Measurements from ENCODE around the gene FRMD4A.
"Not testable (repeated sequence)": the region's sequence is repeated elsewhere in the genome, so short reads cannot be mapped to it uniquely, and the experiment has no call there.

Gene FRMD4A

GRCh38 chr10:14141283-14141682, 189.4 kb downstream of the FRMD4A start:
- no peak for DNase-seq (ENCODE audit: low read depth in 1 of 2, low spot score in 1 of 2)
- Histone ChIP-seq H3K27me3 (ENCODE audit: insufficient read depth, poor library complexity, severe bottlenecking) (no peaks in the 10 kb centered on the region), H3K27ac (replicated peaks) (no peak overlapping the region), H3K4me3 (replicated peaks; ENCODE audit: insufficient read depth, low read length) (no peak overlapping the region)
- TF ChIP-seq GABPA (IDR thresholded peaks at IDR 0.05; ENCODE audit: low read depth) (no peak), CTCF (IDR thresholded peaks at IDR 0.05; ENCODE audit: insufficient read depth, low read length) (no peak), POLR2AphosphoS5 (IDR thresholded peaks at IDR 0.05; ENCODE audit: low read depth) (no peak), REST (IDR thresholded peaks at IDR 0.05; ENCODE audit: insufficient replicate concordance, low read depth) (no peak), SPI1 (IDR thresholded peaks at IDR 0.05; ENCODE audit: borderline replicate concordance, low read depth) (no peak)

- Histone ChIP-seq H3K4me3 (replicated peaks; ENCODE audit: insufficient read depth, low read length) (no peak overlapping the region), H3K27me3 (ENCODE audit: insufficient read depth, poor library complexity, severe bottlenecking) (no peaks in the 10 kb centered on the region), H3K27ac (replicated peaks) (no peak overlapping the region)
- TF ChIP-seq POLR2AphosphoS5 (IDR thresholded peaks at IDR 0.05; ENCODE audit: low read depth) (no peak), SPI1 (IDR thresholded peaks at IDR 0.05; ENCODE audit: borderline replicate concordance, low read depth) (no peak), GABPA (IDR thresholded peaks at IDR 0.05; ENCODE audit: low read depth) (no peak), CTCF (IDR thresholded peaks at IDR 0.05; ENCODE audit: insufficient read depth, low read length) (no peak), REST (IDR thresholded peaks at IDR 0.05; ENCODE audit: insufficient replicate concordance, low read depth) (no peak)
- no peak for DNase-seq (ENCODE audit: low read depth in 1 of 2, low spot score in 1 of 2)
Observed at GRCh38 chr10:14137391-14137790, 193.3 kb downstream of the FRMD4A start.

GRCh38 chr10:14135196-14135595, 195.5 kb downstream of the FRMD4A start:
- H3K27me3 ChIP-seq (ENCODE audit: insufficient read depth, poor library complexity, severe bottlenecking); H3K4me3 ChIP-seq (replicated peaks; ENCODE audit: insufficient read depth, low read length); DNase-seq (ENCODE audit: low read depth in 1 of 2, low spot score in 1 of 2); H3K27ac ChIP-seq (replicated peaks): not testable (repeated sequence)

- no peak for TF ChIP-seq GABPA (IDR thresholded peaks at IDR 0.05; ENCODE audit: low read depth)
- no peak for TF ChIP-seq SPI1 (IDR thresholded peaks at IDR 0.05; ENCODE audit: borderline replicate concordance, low read depth)
- H3K4me3 ChIP-seq (replicated peaks; ENCODE audit: insufficient read depth, low read length): no peak overlapping the region
- H3K27me3 ChIP-seq (ENCODE audit: insufficient read depth, poor library complexity, severe bottlenecking): no peaks in the 10 kb centered on the region
- H3K27ac ChIP-seq (replicated peaks): no peak overlapping the region
- no peak for DNase-seq (ENCODE audit: low read depth in 1 of 2, low spot score in 1 of 2)
Observed at GRCh38 chr10:14134275-14134674, 196.4 kb downstream of the FRMD4A start.

- Histone ChIP-seq H3K27ac (replicated peaks) (no peak overlapping the region), H3K4me3 (replicated peaks; ENCODE audit: insufficient read depth, low read length) (no peak overlapping the region), H3K27me3 (ENCODE audit: insufficient read depth, poor library complexity, severe bottlenecking) (no peaks in the 10 kb centered on the region)
- no peak for DNase-seq (ENCODE audit: low read depth in 1 of 2, low spot score in 1 of 2)
- no peak for TF ChIP-seq SPI1 (IDR thresholded peaks at IDR 0.05; ENCODE audit: borderline replicate concordance, low read depth)
- TF ChIP-seq POLR2AphosphoS5 (IDR thresholded peaks at IDR 0.05; ENCODE audit: low read depth): no peak
- TF ChIP-seq GABPA (IDR thresholded peaks at IDR 0.05; ENCODE audit: low read depth): no peak
- no peak for TF ChIP-seq CTCF (IDR thresholded peaks at IDR 0.05; ENCODE audit: insufficient read depth, low read length)
- TF ChIP-seq REST (IDR thresholded peaks at IDR 0.05; ENCODE audit: insufficient replicate concordance, low read depth): no peak
Observed at GRCh38 chr10:14131261-14131960, 199.3 kb downstream of the FRMD4A start.

All from HL-60 (cell line).